OCI-M2 (cell line): ENCODE measurements around the gene SPATA21.

Experiments used
- DNase-seq: peaks from one replicate; lab custom pipeline; 2025; ENCODE audit not compliant: unreplicated experiment; lab: John Stamatoyannopoulos, UW

Gene SPATA21

GRCh38 chr1:16351994-16352841 lies 85.0 kb downstream of the SPATA21 start, which contains the start of gene FBXO42:
Gene FBXO42 (minus strand): TSS chr1:16352480. CDS start chr1:16315418, 37,062 bp downstream.
- peak; percentile 42 for DNase-seq

DNA sequence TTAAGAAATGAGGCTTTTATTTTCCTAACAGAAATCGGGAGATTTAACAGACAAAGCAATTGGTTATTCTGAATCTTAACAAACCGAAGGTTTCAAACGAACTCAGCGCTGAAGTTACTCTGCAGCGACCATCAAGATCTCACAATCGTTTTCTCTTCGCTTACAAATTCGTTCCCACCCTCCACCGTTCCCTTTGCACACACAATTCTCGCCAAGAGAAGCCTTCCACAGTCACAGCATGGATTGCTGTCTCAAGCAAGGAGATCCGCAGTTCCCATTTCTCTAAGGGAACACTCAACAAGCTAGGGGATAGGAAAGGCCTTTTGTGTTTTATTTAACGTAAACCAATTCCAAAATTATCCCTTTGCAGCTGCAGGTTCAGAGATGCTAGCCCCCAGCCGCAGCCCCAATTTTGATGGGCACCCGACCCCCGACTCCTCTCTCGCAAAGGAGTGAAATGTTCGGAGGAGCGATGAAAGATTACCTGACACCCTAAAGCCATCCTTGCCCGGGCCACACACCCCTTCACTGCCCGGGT lies 85.7 kb downstream of the SPATA21 start:
- no peak for DNase-seq

DNA sequence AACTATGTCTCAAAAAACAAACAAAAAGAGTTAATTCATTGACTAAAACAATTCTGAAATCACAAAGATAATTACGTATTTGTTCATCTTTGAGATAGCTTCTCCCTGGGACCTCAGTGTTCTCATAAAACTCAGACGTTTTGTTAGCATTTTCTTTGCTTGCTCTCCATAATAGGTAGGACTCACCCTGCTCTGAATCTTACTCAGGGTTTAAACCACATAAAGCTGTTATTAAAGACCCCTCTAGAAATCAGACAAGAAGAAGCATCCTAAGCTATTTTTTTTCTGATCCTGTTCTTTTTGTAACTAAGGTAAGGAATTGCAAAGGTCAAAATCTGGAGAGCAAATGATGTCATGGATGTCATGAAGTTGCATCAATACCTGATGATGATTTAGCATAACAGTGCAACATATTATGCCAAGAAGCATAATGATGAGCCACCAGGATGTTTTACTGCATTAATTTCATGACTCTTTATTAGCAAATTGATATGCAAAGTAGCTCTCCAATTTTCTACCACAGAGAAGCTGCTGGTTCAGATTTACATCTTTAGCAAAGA lies 87.3 kb downstream of the SPATA21 start:
- no peak for DNase-seq
